H9 (cell line): ENCODE data around the gene RRBP1. TPM values are rescaled to one million over a fixed set of nuclear protein-coding genes. Genes with fewer than 3 reads are reported as not detected.
A peak's percentile ranks its signal among the peaks of the same experiment; 100 is the strongest.

ENCODE experiments used
- DNase-seq: peaks from one replicate; pipeline ENCODE4 v3.0.0-alpha.2; 2017
- H2AFZ ChIP-seq: one replicate; pipeline ENCODE4 v1.6.1; 2013; ENCODE audit warnings: mild to moderate bottlenecking, low read length, control low read depth, moderate library complexity
- H2AK5ac ChIP-seq: 2 replicates; pipeline ENCODE4 v1.6.1; 2013; ENCODE audit warnings: low read length, control low read depth, mixed read lengths; ENCODE audit not compliant: insufficient read length
- H2BK120ac ChIP-seq: one replicate; pipeline ENCODE4 v1.6.1; 2013; ENCODE audit warnings: low read depth, mild to moderate bottlenecking, low read length, control low read depth, inconsistent platforms; ENCODE audit not compliant: poor library complexity, severe bottlenecking
- H2BK12ac ChIP-seq: 2 replicates; pipeline ENCODE4 v1.6.1; 2013; ENCODE audit warnings: low read length, control low read depth, mixed read lengths, low read depth; ENCODE audit not compliant: insufficient read length
- H2BK15ac ChIP-seq: 2 replicates; pipeline ENCODE4 v1.6.1; 2013; ENCODE audit warnings: low read depth, low read length, control low read depth
- H2BK20ac ChIP-seq: one replicate; pipeline ENCODE4 v1.6.1; 2013; ENCODE audit warnings: low read depth, mild to moderate bottlenecking, low read length, control low read depth, inconsistent platforms; ENCODE audit not compliant: poor library complexity, severe bottlenecking
- H2BK5ac ChIP-seq: 2 replicates; pipeline ENCODE4 v1.6.1; 2013; ENCODE audit warnings: low read length, control low read depth, mixed read lengths; ENCODE audit not compliant: insufficient read length
- H3K14ac ChIP-seq: 2 replicates; pipeline ENCODE4 v1.6.1; 2013; ENCODE audit warnings: low read length, control low read depth; ENCODE audit not compliant: insufficient read depth
- H3K18ac ChIP-seq: 2 replicates; pipeline ENCODE4 v1.6.1; 2013; ENCODE audit warnings: low read depth, mild to moderate bottlenecking, mixed read lengths, low read length, control low read depth; ENCODE audit not compliant: insufficient read length
- H3K23ac ChIP-seq: 2 replicates; pipeline ENCODE4 v1.6.1; 2013; ENCODE audit warnings: low read length, control low read depth, mixed read lengths, low read depth; ENCODE audit not compliant: insufficient read length
- H3K23me2 ChIP-seq: 2 replicates; pipeline ENCODE4 v1.6.1; 2013; ENCODE audit warnings: low read depth, mild to moderate bottlenecking, mixed read lengths, low read length, control low read depth; ENCODE audit not compliant: insufficient read length, poor library complexity, severe bottlenecking
- H3K27ac ChIP-seq: 2 replicates; pipeline ENCODE4 v1.5.1; 2013; ENCODE audit warnings: low read length, control low read depth, mixed read lengths, low read depth; ENCODE audit not compliant: insufficient read length
- H3K27me3 ChIP-seq: 2 replicates; pipeline ENCODE4 v1.6.1; 2013; ENCODE audit warnings: low read length, control low read depth, inconsistent platforms; ENCODE audit not compliant: insufficient read depth
- H3K4ac ChIP-seq: 2 replicates; pipeline ENCODE4 v1.6.1; 2013; ENCODE audit warnings: low read depth, mild to moderate bottlenecking, control low read depth, inconsistent platforms, low read length, moderate library complexity
- H3K4me1 ChIP-seq: 2 replicates; pipeline ENCODE4 v1.6.1; 2013; ENCODE audit warnings: low read length, control low read depth, inconsistent platforms; ENCODE audit not compliant: insufficient read depth
- H3K4me2 ChIP-seq: 2 replicates; pipeline ENCODE4 v1.6.1; 2013; ENCODE audit warnings: low read length, control low read depth, mixed read lengths; ENCODE audit not compliant: insufficient read length, insufficient read depth
- H3K56ac ChIP-seq: 2 replicates; pipeline ENCODE4 v1.6.1; 2013; ENCODE audit warnings: low read depth, mild to moderate bottlenecking, mixed read lengths, low read length, control low read depth; ENCODE audit not compliant: insufficient read length
- H3K79me1 ChIP-seq: 2 replicates; pipeline ENCODE4 v1.6.1; 2013; ENCODE audit warnings: low read depth, mild to moderate bottlenecking, moderate library complexity, low read length, control low read depth, inconsistent platforms; ENCODE audit not compliant: insufficient read depth, poor library complexity, severe bottlenecking
- H3K79me2 ChIP-seq: 2 replicates; pipeline ENCODE4 v1.6.1; 2013; ENCODE audit warnings: low read length, control low read depth, inconsistent platforms; ENCODE audit not compliant: insufficient read depth
- H3K9ac ChIP-seq: 2 replicates; pipeline ENCODE4 v1.6.1; 2013; ENCODE audit warnings: low read length, control low read depth, mixed read lengths; ENCODE audit not compliant: insufficient read length; ENCODE audit errors: extremely low read depth
- H3K9me3 ChIP-seq: one replicate; pipeline ENCODE4 v1.6.1; 2013; ENCODE audit warnings: low read depth, low read length, inconsistent platforms; ENCODE audit not compliant: control insufficient read depth
- H3T11ph ChIP-seq: one replicate; pipeline ENCODE4 v1.6.1; 2013; ENCODE audit warnings: mild to moderate bottlenecking, low read length, control low read depth, inconsistent platforms
- H4K20me1 ChIP-seq: one replicate; pipeline ENCODE4 v1.6.1; 2013; ENCODE audit not compliant: control insufficient read depth, insufficient read length, insufficient read depth
- H4K5ac ChIP-seq: 2 replicates; pipeline ENCODE4 v1.6.1; 2013; ENCODE audit warnings: low read depth, mild to moderate bottlenecking, mixed read lengths, low read length, control low read depth; ENCODE audit not compliant: insufficient read length
- H4K8ac ChIP-seq: replicated peaks from 2 replicates; pipeline ENCODE4 v1.6.1; 2013; ENCODE audit warnings: low read length, control low read depth, mixed read lengths, low read depth; ENCODE audit not compliant: insufficient read length
- H4K91ac ChIP-seq: 2 replicates; pipeline ENCODE4 v1.6.1; 2013; ENCODE audit warnings: low read depth, mild to moderate bottlenecking, moderate library complexity, mixed read lengths, low read length, control low read depth; ENCODE audit not compliant: insufficient read length
- H3K27ac Mint-ChIP-seq, 3 experiments: 2 replicates in 2 of 3; 3 replicates in 1 of 3; pipeline ENCODE4 v1.8.0; 2020 to 2021; ENCODE audit warnings: mixed read lengths in 3 of 3, mild to moderate bottlenecking in 1 of 3, moderate library complexity in 1 of 3
- H3K27me3 Mint-ChIP-seq: 2 replicates; pipeline ENCODE4 v1.8.0; 2021; ENCODE audit warnings: low read depth, mild to moderate bottlenecking, moderate library complexity, mixed read lengths
- H3K36me3 Mint-ChIP-seq, 3 experiments: 2 replicates in 2 of 3; 3 replicates in 1 of 3; pipeline ENCODE4 v1.8.0; 2020 to 2021; ENCODE audit warnings: low read depth in 3 of 3, mixed read lengths in 3 of 3; ENCODE audit not compliant: insufficient read depth in 1 of 3
- H3K4me1 Mint-ChIP-seq, 2 experiments: 2 replicates each; pipeline ENCODE4 v1.8.0; 2020; ENCODE audit warnings: mixed read lengths in 2 of 2
- H3K4me3 Mint-ChIP-seq, 2 experiments: 2 replicates in 1 of 2; 3 replicates in 1 of 2; pipeline ENCODE4 v1.8.0; 2020 to 2021; ENCODE audit warnings: mild to moderate bottlenecking in 2 of 2, mixed read lengths in 2 of 2, moderate library complexity in 1 of 2
- H3K9me3 Mint-ChIP-seq, 2 experiments: 2 replicates in 1 of 2; 3 replicates in 1 of 2; pipeline ENCODE4 v1.8.0; 2020; ENCODE audit warnings: mild to moderate bottlenecking in 2 of 2, mixed read lengths in 2 of 2, moderate library complexity in 1 of 2
- WGBS: extraction: QIAGEN DNeasy Blood & Tissue Kit; methylation state at CpG from one replicate; pipeline ENCODE4 v1.1.7; 2013; ENCODE audit warnings: missing lambda C conversion rate, low lambda C conversion rate, mixed read lengths; ENCODE audit not compliant: insufficient read length; ENCODE audit errors: extremely low coverage; 5-methylcytosine and 5-hydroxymethylcytosine counted together
- total RNA-seq: library from RNA; stranded (reverse); gene quantifications from 2 replicates; pipeline ENCODE4 v1.2.1, GENCODE V29; 2021
- TF ChIP-seq, protein P1 (sequence below): fragments of 200-600 bp; sonication (generic); conservative IDR thresholded peaks from 3 replicates; pipeline ENCODE4 v1.8.0; 2021; ENCODE audit warnings: antibody characterized with exemption, mild to moderate bottlenecking

Gene RRBP1
- total RNA-seq, 1 experiment from 2014 or later: 97.8 TPM

GRCh38 chr20:17728074-17728473, 46.0 kb upstream of the RRBP1 start:
- Histone ChIP-seq H3K23me2 (no peaks in the 10 kb centered on the region), H2AK5ac (no peak overlapping the region), H3K4ac (no peak overlapping the region), H3K9ac (no peak overlapping the region), H3K56ac (no peak overlapping the region), H3K27ac (no peak overlapping the region), H3T11ph (no peak overlapping the region), H4K8ac (no peak overlapping the region), H3K79me2 (no peaks in the 10 kb centered on the region), H4K20me1 (no peaks in the 10 kb centered on the region), H2BK120ac (no peak overlapping the region), H2AFZ (no peak overlapping the region), H3K27me3 (no peaks in the 10 kb centered on the region), H3K4me1 (no peaks in the 10 kb centered on the region), H3K23ac (no peak overlapping the region), H3K79me1 (no peaks in the 10 kb centered on the region), H3K4me2 (no peak overlapping the region), H4K5ac (no peak overlapping the region), H4K91ac (no peak overlapping the region), H3K9me3 (no peaks in the 10 kb centered on the region), H3K18ac (no peak overlapping the region), H2BK5ac (no peak overlapping the region), H3K14ac (no peak overlapping the region), H2BK20ac (no peak overlapping the region), H2BK15ac (no peak overlapping the region), H2BK12ac (no peak overlapping the region)
- no peak for DNase-seq
- WGBS: no CpG with 5 or more reads among the region's 12 CpGs
- Mint-ChIP-seq H3K36me3 (no peaks in the 10 kb centered on the region), H3K27me3 (peaks cover 6% of the 10 kb centered on the region), H3K4me3 (no peak overlapping the region), H3K9me3 (no peaks in the 10 kb centered on the region), H3K4me1 (peaks cover 12 to 16% of the 10 kb centered on the region in 2 experiments), H3K27ac (peak overlapping the region in 1 of 3 experiments; percentile 23; a peak in 1 of 7 replicates)
- TF ChIP-seq, protein P1, sequence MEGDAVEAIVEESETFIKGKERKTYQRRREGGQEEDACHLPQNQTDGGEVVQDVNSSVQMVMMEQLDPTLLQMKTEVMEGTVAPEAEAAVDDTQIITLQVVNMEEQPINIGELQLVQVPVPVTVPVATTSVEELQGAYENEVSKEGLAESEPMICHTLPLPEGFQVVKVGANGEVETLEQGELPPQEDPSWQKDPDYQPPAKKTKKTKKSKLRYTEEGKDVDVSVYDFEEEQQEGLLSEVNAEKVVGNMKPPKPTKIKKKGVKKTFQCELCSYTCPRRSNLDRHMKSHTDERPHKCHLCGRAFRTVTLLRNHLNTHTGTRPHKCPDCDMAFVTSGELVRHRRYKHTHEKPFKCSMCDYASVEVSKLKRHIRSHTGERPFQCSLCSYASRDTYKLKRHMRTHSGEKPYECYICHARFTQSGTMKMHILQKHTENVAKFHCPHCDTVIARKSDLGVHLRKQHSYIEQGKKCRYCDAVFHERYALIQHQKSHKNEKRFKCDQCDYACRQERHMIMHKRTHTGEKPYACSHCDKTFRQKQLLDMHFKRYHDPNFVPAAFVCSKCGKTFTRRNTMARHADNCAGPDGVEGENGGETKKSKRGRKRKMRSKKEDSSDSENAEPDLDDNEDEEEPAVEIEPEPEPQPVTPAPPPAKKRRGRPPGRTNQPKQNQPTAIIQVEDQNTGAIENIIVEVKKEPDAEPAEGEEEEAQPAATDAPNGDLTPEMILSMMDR: no peak
